ENCODE data around the gene GAS2. TPM values are rescaled to one million over a fixed set of nuclear protein-coding genes. Genes with fewer than 3 reads are reported as not detected.

GAS2 gene
- total RNA-seq, 1 experiment from 2014 or later: 2.8 TPM

- H4K20me1 ChIP-seq (ENCODE audit: insufficient read depth): no peaks in the 10 kb centered on the region
Observed at GRCh38 chr11:22779850-22780249, 113.4 kb downstream of the GAS2 start.

GRCh38 chr11:22780952-22781593 lies 114.7 kb downstream of the GAS2 start:
- BruUV-seq (replicated peaks): no TSS peak
- H3K79me2 ChIP-seq (ENCODE audit: low read depth): no peaks in the 10 kb centered on the region
- intact Hi-C loops (cut with micrococcal nuclease; ENCODE audit: unreplicated experiment): no loop called here
- H3K4me3 ChIP-seq: no peak overlapping the region
- no peak overlapping the region for H3K4me2 ChIP-seq
- no peak for DNase-seq
- no peaks in the 10 kb centered on the region for H3K9me2 ChIP-seq (ENCODE audit: insufficient read depth)
- CTCF ChIA-PET: no interaction called here
- no peaks in the 10 kb centered on the region for H3K4me1 ChIP-seq (replicated peaks; ENCODE audit: insufficient read depth)
- H3K36me3 ChIP-seq (ENCODE audit: low read depth): no peaks in the 10 kb centered on the region
- POLR2A ChIA-PET (ENCODE audit: unreplicated experiment): no interaction called here
- H4K20me1 ChIP-seq (ENCODE audit: insufficient read depth): no peaks in the 10 kb centered on the region
- no peaks in the 10 kb centered on the region for H3K27me3 ChIP-seq (ENCODE audit: insufficient read depth, low read depth)
- H3K27ac ChIP-seq: no peak overlapping the region
- TF ChIP-seq CTCF (conservative IDR thresholded peaks at IDR 0.05): no peak
- TF ChIP-seq EZH2 (IDR thresholded peaks at IDR 0.05; ENCODE audit: low read depth): no peak
- no peaks in the 10 kb centered on the region for H3F3A ChIP-seq (ENCODE audit: insufficient read depth, low read depth)
- H2AFZ ChIP-seq: no peak overlapping the region
- no peaks in the 10 kb centered on the region for H3K9me3 ChIP-seq (ENCODE audit: insufficient read depth, low read depth)

More at GRCh38 chr11:22779850-22780249, 113.4 kb downstream of the GAS2 start:
- no TSS peak for BruUV-seq (replicated peaks)
- Histone ChIP-seq H3K27ac (no peak overlapping the region), H3K4me3 (no peak overlapping the region), H3F3A (ENCODE audit: insufficient read depth, low read depth) (no peaks in the 10 kb centered on the region), H3K36me3 (ENCODE audit: low read depth) (no peaks in the 10 kb centered on the region), H3K27me3 (ENCODE audit: insufficient read depth, low read depth) (no peaks in the 10 kb centered on the region), H3K9me2 (ENCODE audit: insufficient read depth) (no peaks in the 10 kb centered on the region), H3K79me2 (ENCODE audit: low read depth) (no peaks in the 10 kb centered on the region), H3K4me2 (no peak overlapping the region), H3K4me1 (replicated peaks; ENCODE audit: insufficient read depth) (no peaks in the 10 kb centered on the region), H2AFZ (no peak overlapping the region), H3K9me3 (ENCODE audit: insufficient read depth, low read depth) (no peaks in the 10 kb centered on the region)
- ChIA-PET CTCF (no interaction called here), POLR2A (ENCODE audit: unreplicated experiment) (no interaction called here)
- no peak for DNase-seq
- intact Hi-C loops (cut with micrococcal nuclease; ENCODE audit: unreplicated experiment): no loop called here
- TF ChIP-seq EZH2 (IDR thresholded peaks at IDR 0.05; ENCODE audit: low read depth) (no peak), CTCF (conservative IDR thresholded peaks at IDR 0.05) (no peak)

GRCh38 chr11:22785251-22785650 lies 118.8 kb downstream of the GAS2 start:
- H3K4me1 ChIP-seq (replicated peaks; ENCODE audit: insufficient read depth): no peaks in the 10 kb centered on the region
- H4K20me1 ChIP-seq (ENCODE audit: insufficient read depth): no peaks in the 10 kb centered on the region
- no peaks in the 10 kb centered on the region for H3K9me3 ChIP-seq (ENCODE audit: insufficient read depth, low read depth)
- intact Hi-C loops (cut with micrococcal nuclease; ENCODE audit: unreplicated experiment): loop anchor here (5.0 kb wide), 1 partner anchor 158 kb away; the partner anchor contains the start of gene FANCF
- H3K27me3 ChIP-seq (ENCODE audit: insufficient read depth, low read depth): peaks cover 3% of the 10 kb centered on the region; the same call in 1 of the 2 replicates
- BruUV-seq (replicated peaks): no TSS peak
- no peaks in the 10 kb centered on the region for H3K36me3 ChIP-seq (ENCODE audit: low read depth)
- no peak overlapping the region for H3K27ac ChIP-seq
- no peak overlapping the region for H2AFZ ChIP-seq
- no peak overlapping the region for H3K4me3 ChIP-seq
- TF ChIP-seq CTCF (conservative IDR thresholded peaks at IDR 0.05) (no peak), EZH2 (IDR thresholded peaks at IDR 0.05; ENCODE audit: low read depth) (no peak)
- CTCF ChIA-PET: no interaction called here
- POLR2A ChIA-PET (ENCODE audit: unreplicated experiment): no interaction called here
- no peaks in the 10 kb centered on the region for H3F3A ChIP-seq (ENCODE audit: insufficient read depth, low read depth)
- H3K4me2 ChIP-seq: no peak overlapping the region
- DNase-seq: no peak
- no peaks in the 10 kb centered on the region for H3K79me2 ChIP-seq (ENCODE audit: low read depth)
- H3K9me2 ChIP-seq (ENCODE audit: insufficient read depth): no peaks in the 10 kb centered on the region

Measured in PC-9 (cell line).